HS-5 (cell line): ENCODE results near the gene FAM227B.
"Not testable (repeated sequence)": the region's sequence is repeated elsewhere in the genome, so short reads cannot be mapped to it uniquely, and the experiment has no call there.

Source experiments
- DNase-seq: peaks from one replicate; pipeline ENCODE4 v3.0.0-alpha.2; 2012; ENCODE audit warnings: low read depth

Gene FAM227B

GRCh38 chr15:49438962-49439631, 181.5 kb downstream of the FAM227B start:
- no peak for DNase-seq

GRCh38 chr15:49436751-49437150, 183.9 kb downstream of the FAM227B start:
- DNase-seq = no peak

- DNase-seq = no peak
Observed at GRCh38 chr15:49435174-49435573, 185.4 kb downstream of the FAM227B start.

- no peak for DNase-seq
Observed at GRCh38 chr15:49430046-49430445, 190.6 kb downstream of the FAM227B start.

GRCh38 chr15:49428409-49429095, 192.1 kb downstream of the FAM227B start:
- no peak for DNase-seq

- DNase-seq = no peak
Observed at GRCh38 chr15:49427372-49427771, 193.2 kb downstream of the FAM227B start.

- DNase-seq = no peak
Observed at GRCh38 chr15:49424954-49425353, 195.7 kb downstream of the FAM227B start.

- no peak for DNase-seq
Observed at GRCh38 chr15:49423901-49424550, 196.6 kb downstream of the FAM227B start.

- DNase-seq = no peak
Observed at GRCh38 chr15:49423021-49423420, 197.6 kb downstream of the FAM227B start, which contains the start of gene FGF7. Gene FGF7 (plus strand): TSS chr15:49423242. CDS start chr15:49424298, 1,056 bp downstream.

GRCh38 chr15:49421991-49422390, 198.6 kb downstream of the FAM227B start:
- DNase-seq = no peak

- no peak for DNase-seq
Observed at GRCh38 chr15:49418811-49419210, 201.8 kb downstream of the FAM227B start.

- peak; percentile 76 for DNase-seq
Observed at GRCh38 chr15:49415638-49416037, 205.0 kb downstream of the FAM227B start.

GRCh38 chr15:49415149-49415548, 205.5 kb downstream of the FAM227B start:
- DNase-seq = no peak

GRCh38 chr15:49412797-49413196, 207.8 kb downstream of the FAM227B start:
- DNase-seq = no peak

- DNase-seq = no peak
Observed at GRCh38 chr15:49410641-49411040, 210.0 kb downstream of the FAM227B start.

GRCh38 chr15:49406352-49407118, 214.1 kb downstream of the FAM227B start:
- DNase-seq = no peak

GRCh38 chr15:49402515-49403296, 217.9 kb downstream of the FAM227B start:
- not testable (repeated sequence) for DNase-seq

- DNase-seq = no peak
Observed at GRCh38 chr15:49387471-49387870, 233.1 kb downstream of the FAM227B start.

GRCh38 chr15:49383266-49383665, 237.4 kb downstream of the FAM227B start:
- DNase-seq = peak; percentile 16

- DNase-seq = no peak
Observed at GRCh38 chr15:49382394-49382793, 238.2 kb downstream of the FAM227B start.

- DNase-seq = no peak
Observed at GRCh38 chr15:49380912-49381311, 239.7 kb downstream of the FAM227B start.

GRCh38 chr15:49379996-49380395, 240.6 kb downstream of the FAM227B start:
- DNase-seq = no peak
